Measurements from ENCODE around the gene EPO.
"Not testable (repeated sequence)": the region's sequence is repeated elsewhere in the genome, so short reads cannot be mapped to it uniquely, and the experiment has no call there.

EPO gene

DNA sequence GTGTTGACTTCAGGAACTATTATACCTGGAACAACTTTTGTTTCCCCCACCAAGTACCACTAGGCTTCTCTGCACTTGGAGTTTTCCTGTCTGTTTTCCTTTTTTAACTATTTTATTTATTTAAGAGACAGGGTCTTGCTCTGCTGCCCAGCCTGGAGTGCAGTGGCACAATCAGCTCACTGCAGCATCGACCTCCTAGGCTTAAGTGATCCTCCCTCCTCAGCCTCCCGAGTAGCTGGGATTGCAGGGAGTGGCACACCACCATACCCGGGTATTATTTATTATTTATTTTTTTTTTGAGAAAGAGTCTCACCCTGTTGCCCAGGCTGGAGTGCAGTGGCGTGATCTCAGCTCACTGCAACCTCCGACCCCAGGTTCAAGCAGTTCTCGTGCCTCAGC, 24.1 kb upstream of the EPO start:
- TF ChIP-seq, protein P1, sequence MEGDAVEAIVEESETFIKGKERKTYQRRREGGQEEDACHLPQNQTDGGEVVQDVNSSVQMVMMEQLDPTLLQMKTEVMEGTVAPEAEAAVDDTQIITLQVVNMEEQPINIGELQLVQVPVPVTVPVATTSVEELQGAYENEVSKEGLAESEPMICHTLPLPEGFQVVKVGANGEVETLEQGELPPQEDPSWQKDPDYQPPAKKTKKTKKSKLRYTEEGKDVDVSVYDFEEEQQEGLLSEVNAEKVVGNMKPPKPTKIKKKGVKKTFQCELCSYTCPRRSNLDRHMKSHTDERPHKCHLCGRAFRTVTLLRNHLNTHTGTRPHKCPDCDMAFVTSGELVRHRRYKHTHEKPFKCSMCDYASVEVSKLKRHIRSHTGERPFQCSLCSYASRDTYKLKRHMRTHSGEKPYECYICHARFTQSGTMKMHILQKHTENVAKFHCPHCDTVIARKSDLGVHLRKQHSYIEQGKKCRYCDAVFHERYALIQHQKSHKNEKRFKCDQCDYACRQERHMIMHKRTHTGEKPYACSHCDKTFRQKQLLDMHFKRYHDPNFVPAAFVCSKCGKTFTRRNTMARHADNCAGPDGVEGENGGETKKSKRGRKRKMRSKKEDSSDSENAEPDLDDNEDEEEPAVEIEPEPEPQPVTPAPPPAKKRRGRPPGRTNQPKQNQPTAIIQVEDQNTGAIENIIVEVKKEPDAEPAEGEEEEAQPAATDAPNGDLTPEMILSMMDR (IDR thresholded peaks at IDR 0.05), result no peak
- H3K27ac ChIP-seq, result no peak overlapping the region

DNA sequence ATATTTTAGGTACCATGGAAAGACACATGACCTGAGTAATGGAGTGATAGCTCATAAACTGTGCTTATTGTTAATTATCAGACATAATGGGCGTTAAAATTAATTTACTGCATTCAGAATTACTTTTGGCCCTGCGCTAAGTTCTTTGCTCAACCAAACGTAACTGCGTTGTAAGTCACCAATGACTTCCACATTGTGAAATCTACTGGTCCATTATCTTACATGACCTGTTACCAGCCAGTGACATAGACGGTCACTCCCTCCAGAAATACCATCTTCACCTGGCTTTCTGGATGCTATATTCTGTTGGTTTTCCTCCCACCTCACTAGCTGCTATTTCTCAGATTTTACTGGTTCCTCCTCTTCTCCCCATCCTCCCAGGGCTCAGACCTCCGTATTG, 21.2 kb upstream of the EPO start:
- Histone ChIP-seq H3K27ac (no peak overlapping the region), H3K4me3 (no peak overlapping the region)
- DNase-seq (ENCODE audit: low spot score), result no peak
- TF ChIP-seq, protein P1 (IDR thresholded peaks at IDR 0.05), result no peak

More for the DNA sequence above, 24.1 kb upstream of the EPO start:
- no peak overlapping the region for H3K4me3 ChIP-seq
- DNase-seq (ENCODE audit: low spot score), result no peak

DNA sequence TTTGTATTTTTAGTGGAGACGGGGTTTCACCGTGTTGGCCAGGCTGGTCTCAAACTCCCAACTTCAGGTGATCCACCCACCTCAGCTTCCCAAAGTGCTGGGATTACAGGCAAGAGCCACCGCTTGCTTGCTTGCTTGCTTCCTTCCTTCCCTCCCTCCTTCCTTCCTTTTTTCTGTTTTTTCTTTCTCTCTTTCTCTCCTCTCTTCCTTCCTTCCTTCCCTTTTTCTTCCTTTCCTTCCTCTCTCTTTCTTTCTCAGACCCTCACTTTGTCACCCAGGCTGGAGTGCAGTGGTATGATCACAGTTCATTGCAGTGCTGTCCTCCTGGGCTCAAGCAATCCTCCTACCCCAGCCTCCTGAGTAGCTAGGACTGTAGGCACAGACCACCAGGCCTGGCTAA, 19.2 kb upstream of the EPO start:
- H3K4me3 ChIP-seq; H3K27ac ChIP-seq; DNase-seq (ENCODE audit: low spot score): not testable (repeated sequence)

- TF ChIP-seq, protein P1 (IDR thresholded peaks at IDR 0.05), result peak; percentile 91
- no peak for DNase-seq (ENCODE audit: low spot score)
- Histone ChIP-seq H3K27ac (peak overlapping the region; percentile 95 to 98), H3K4me3 (peak overlapping the region; percentile 93)
These were observed 14.9 kb upstream of the EPO start for GRCh38 chr7:100705320-100705752.

DNA sequence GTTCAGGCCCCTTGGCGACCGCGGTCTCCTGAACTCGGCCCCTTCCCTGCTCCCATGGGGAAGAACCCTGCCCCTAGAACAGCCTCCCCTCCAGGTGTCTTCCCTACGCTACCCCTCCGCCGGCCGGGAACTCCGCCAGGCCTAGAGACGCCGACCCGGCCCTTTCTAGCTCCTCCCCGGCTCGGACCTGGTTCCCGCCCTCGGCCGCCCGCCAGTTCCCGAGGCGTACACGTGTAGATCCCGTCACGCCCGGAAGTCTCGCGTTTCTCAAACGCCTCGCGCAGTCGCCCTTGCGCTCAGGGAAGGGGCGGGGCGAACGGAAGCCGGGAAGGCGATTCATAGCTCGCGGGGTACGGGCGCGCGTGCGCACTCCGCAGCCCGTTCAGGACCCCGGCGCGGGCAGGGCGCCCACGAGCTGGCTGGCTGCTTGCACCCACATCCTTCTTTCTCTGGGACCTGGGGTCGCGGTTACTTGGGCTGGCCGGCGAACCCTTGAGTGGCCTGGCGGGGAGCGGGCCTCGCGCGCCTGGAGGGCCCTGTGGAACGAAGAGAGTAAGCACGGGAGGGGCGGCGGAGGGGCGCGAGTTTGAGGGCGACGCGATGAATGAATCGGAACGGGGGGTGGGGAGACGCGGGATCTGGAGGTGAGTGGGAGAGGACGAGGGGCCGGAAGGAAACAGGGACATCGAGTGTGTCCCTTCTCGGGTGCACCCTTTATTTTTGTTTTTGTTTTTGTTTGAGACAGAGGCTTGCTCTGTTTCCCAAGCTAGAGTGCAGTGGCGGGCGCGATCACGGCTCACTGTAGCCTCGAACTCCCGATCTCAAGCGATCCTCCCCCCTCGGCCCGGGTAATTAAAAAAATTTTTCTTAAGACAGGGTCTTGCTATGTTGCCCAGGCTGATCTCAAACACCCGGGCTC, 14.3 kb upstream of the EPO start, which contains the start of gene POP7:
TSS of gene POP7 (plus strand) at position 369 of the 919 bp plus-strand sequence. CDS start 710 bp downstream, outside the sequence.
- peak within 1 kb of the TSS; percentile 93 for H3K4me3 ChIP-seq
- DNase-seq (ENCODE audit: low spot score), result peak; percentile 98

GRCh38 chr7:100706672-100707311, 13.5 kb upstream of the EPO start:
- Histone ChIP-seq H3K4me3 (peak overlapping the region; percentile 93), H3K27ac (peak overlapping the region in 1 of 2 donors; percentile 98)
- TF ChIP-seq, protein P1 (IDR thresholded peaks at IDR 0.05), result no peak
- no peak for DNase-seq (ENCODE audit: low spot score)

More for the DNA sequence above, 14.3 kb upstream of the EPO start, which contains the start of gene POP7:
- H3K27ac ChIP-seq, result peak within 1 kb of the TSS; percentile 95 to 98
- TF ChIP-seq, protein P1 (IDR thresholded peaks at IDR 0.05), result no peak

DNA sequence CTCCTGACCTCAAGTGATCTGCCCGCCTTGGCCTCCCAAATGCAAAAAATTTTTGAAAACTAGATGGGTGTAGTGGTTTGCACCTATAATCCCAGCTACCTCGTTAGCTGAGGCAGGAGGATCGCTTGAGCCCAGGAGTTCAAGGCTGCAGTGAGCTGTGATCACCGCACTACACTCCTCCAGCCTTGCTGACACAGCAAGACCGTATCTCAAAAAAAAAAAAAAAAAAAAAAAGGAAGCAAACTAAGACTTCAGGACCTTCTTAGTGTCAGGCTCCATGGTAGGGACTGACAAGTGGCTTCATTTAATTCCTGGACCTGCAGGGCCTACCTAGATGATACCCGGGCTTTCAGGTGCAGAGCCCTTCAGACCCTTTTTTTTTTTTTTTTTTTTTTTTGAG, 11.9 kb upstream of the EPO start:
- Histone ChIP-seq H3K27ac (no peak overlapping the region), H3K4me3 (no peak overlapping the region)
- TF ChIP-seq, protein P1 (IDR thresholded peaks at IDR 0.05), result no peak
- DNase-seq (ENCODE audit: low spot score), result no peak
